Measurements from ENCODE around the gene HLA-C. TPM values are rescaled to one million over a fixed set of nuclear protein-coding genes. Genes with fewer than 3 reads are reported as not detected.

HLA-C gene
- total RNA-seq, 1 experiment from 2014 or later = 149 TPM

GRCh38 chr6:31307669-31308049 is 35.8 kb upstream of the HLA-C start:
- intact Hi-C loops (cut with micrococcal nuclease; ENCODE audit: unreplicated experiment) = no loop called here
- no peak for DNase-seq
- Histone ChIP-seq H3K4me3 (ENCODE audit: low read depth, low read length) (no peak overlapping the region), H3K9me3 (no peaks in the 10 kb centered on the region), H3K36me3 (ENCODE audit: control insufficient read depth, insufficient read depth, low read length) (no peaks in the 10 kb centered on the region), H3K27me3 (replicated peaks; ENCODE audit: control insufficient read depth, insufficient read depth, low read length) (no peaks in the 10 kb centered on the region; the same call in 1 of the 2 replicates), H3K4me1 (no peaks in the 10 kb centered on the region)
- Mint-ChIP-seq H3K9me3 (ENCODE audit: unreplicated experiment) (no peaks in the 10 kb centered on the region), H3K27me3 (ENCODE audit: insufficient read depth, unreplicated experiment) (peaks cover 5% of the 10 kb centered on the region), H3K4me1 (ENCODE audit: low read depth, unreplicated experiment) (no peaks in the 10 kb centered on the region), H3K4me3 (ENCODE audit: unreplicated experiment) (no peak overlapping the region), H3K36me3 (ENCODE audit: insufficient read depth, unreplicated experiment) (no peaks in the 10 kb centered on the region), H3K27ac (ENCODE audit: unreplicated experiment) (no peak overlapping the region)
- ChIA-PET CTCF (no interaction called here), POLR2A (no interaction called here)
- no peak for TF ChIP-seq CTCF (IDR thresholded peaks at IDR 0.05; ENCODE audit: insufficient read depth in 1 of 2, low read depth in 1 of 2, low read length in 1 of 2, severe bottlenecking in 1 of 2, unreplicated experiment in 1 of 2)
- BruUV-seq (replicated peaks) = no TSS peak

GRCh38 chr6:31305703-31306219 is 33.9 kb upstream of the HLA-C start:
- Histone ChIP-seq H3K36me3 (ENCODE audit: control insufficient read depth, insufficient read depth, low read length) (no peaks in the 10 kb centered on the region), H3K9me3 (no peaks in the 10 kb centered on the region), H3K4me1 (no peaks in the 10 kb centered on the region), H3K4me3 (ENCODE audit: low read depth, low read length) (no peak overlapping the region), H3K27me3 (replicated peaks; ENCODE audit: control insufficient read depth, insufficient read depth, low read length) (no peaks in the 10 kb centered on the region; the same call in 1 of the 2 replicates)
- no TSS peak for BruUV-seq (replicated peaks)
- Mint-ChIP-seq H3K4me3 (ENCODE audit: unreplicated experiment) (no peak overlapping the region), H3K36me3 (ENCODE audit: insufficient read depth, unreplicated experiment) (no peaks in the 10 kb centered on the region), H3K9me3 (ENCODE audit: unreplicated experiment) (peaks cover 2% of the 10 kb centered on the region), H3K27ac (ENCODE audit: unreplicated experiment) (no peak overlapping the region), H3K27me3 (ENCODE audit: insufficient read depth, unreplicated experiment) (peaks cover 5% of the 10 kb centered on the region), H3K4me1 (ENCODE audit: low read depth, unreplicated experiment) (no peaks in the 10 kb centered on the region)
- no peak for DNase-seq
- no peak for TF ChIP-seq CTCF (IDR thresholded peaks at IDR 0.05; ENCODE audit: insufficient read depth in 1 of 2, low read depth in 1 of 2, low read length in 1 of 2, severe bottlenecking in 1 of 2, unreplicated experiment in 1 of 2)
- ChIA-PET CTCF (no interaction called here), POLR2A (no interaction called here)
- intact Hi-C loops (cut with micrococcal nuclease; ENCODE audit: unreplicated experiment) = no loop called here

GRCh38 chr6:31304683-31305082 is 32.8 kb upstream of the HLA-C start:
- no peak overlapping the region for H3K4me3 Mint-ChIP-seq (ENCODE audit: unreplicated experiment)
- H3K27me3 Mint-ChIP-seq (ENCODE audit: insufficient read depth, unreplicated experiment) = peaks cover 5% of the 10 kb centered on the region
- no peak for TF ChIP-seq CTCF (IDR thresholded peaks at IDR 0.05; ENCODE audit: insufficient read depth in 1 of 2, low read depth in 1 of 2, low read length in 1 of 2, severe bottlenecking in 1 of 2, unreplicated experiment in 1 of 2)
- no peaks in the 10 kb centered on the region for H3K36me3 Mint-ChIP-seq (ENCODE audit: insufficient read depth, unreplicated experiment)
- Histone ChIP-seq H3K4me3 (ENCODE audit: low read depth, low read length) (no peak overlapping the region), H3K27me3 (replicated peaks; ENCODE audit: control insufficient read depth, insufficient read depth, low read length) (no peaks in the 10 kb centered on the region; the same call in 1 of the 2 replicates), H3K36me3 (ENCODE audit: control insufficient read depth, insufficient read depth, low read length) (no peaks in the 10 kb centered on the region), H3K4me1 (no peaks in the 10 kb centered on the region), H3K9me3 (no peaks in the 10 kb centered on the region)
- POLR2A ChIA-PET = no interaction called here
- BruUV-seq (replicated peaks) = no TSS peak
- intact Hi-C loops (cut with micrococcal nuclease; ENCODE audit: unreplicated experiment) = no loop called here
- H3K9me3 Mint-ChIP-seq (ENCODE audit: unreplicated experiment) = peaks cover 8% of the 10 kb centered on the region
- no peak overlapping the region for H3K27ac Mint-ChIP-seq (ENCODE audit: unreplicated experiment)
- no peak for DNase-seq
- CTCF ChIA-PET = interaction anchor here (0.6 kb wide), 1 partner anchor 255 kb away, joined by 3 read pairs; no protein-coding TSS in a partner anchor
- H3K4me1 Mint-ChIP-seq (ENCODE audit: low read depth, unreplicated experiment) = peaks cover 4% of the 10 kb centered on the region

Measured in Caco-2 (cell line).